ENCODE results near the gene MOB3B.
"Not testable (repeated sequence)": the region's sequence is repeated elsewhere in the genome, so short reads cannot be mapped to it uniquely, and the experiment has no call there.

Gene MOB3B

GRCh38 chr9:27468000-27468399 is 61.6 kb downstream of the MOB3B start:
- DNase-seq (ENCODE audit: low read depth): no peak
- TF ChIP-seq CTCF (IDR thresholded peaks at IDR 0.05; ENCODE audit: low read depth, low read length, missing control alignments): no peak
- in situ Hi-C loops (cut with HindIII; ENCODE audit: low sequenced_read_pairs): no loop called here
- no peak overlapping the region for H3K4me3 ChIP-seq (ENCODE audit: low read depth, low read length)

GRCh38 chr9:27467486-27467885 is 62.1 kb downstream of the MOB3B start:
- in situ Hi-C loops (cut with HindIII; ENCODE audit: low sequenced_read_pairs): no loop called here
- no peak overlapping the region for H3K4me3 ChIP-seq (ENCODE audit: low read depth, low read length)
- no peak for DNase-seq (ENCODE audit: low read depth)
- no peak for TF ChIP-seq CTCF (IDR thresholded peaks at IDR 0.05; ENCODE audit: low read depth, low read length, missing control alignments)

- in situ Hi-C loops (cut with HindIII; ENCODE audit: low sequenced_read_pairs); H3K4me3 ChIP-seq (ENCODE audit: low read depth, low read length); DNase-seq (ENCODE audit: low read depth): not testable (repeated sequence)
Measured at GRCh38 chr9:27466516-27466915, 63.1 kb downstream of the MOB3B start.

GRCh38 chr9:27464950-27465349 is 64.7 kb downstream of the MOB3B start:
- in situ Hi-C loops (cut with HindIII; ENCODE audit: low sequenced_read_pairs); H3K4me3 ChIP-seq (ENCODE audit: low read depth, low read length); DNase-seq (ENCODE audit: low read depth): not testable (repeated sequence)

GRCh38 chr9:27462846-27463245 is 66.8 kb downstream of the MOB3B start:
- TF ChIP-seq CTCF (IDR thresholded peaks at IDR 0.05; ENCODE audit: low read depth, low read length, missing control alignments): no peak
- DNase-seq (ENCODE audit: low read depth): no peak
- no peak overlapping the region for H3K4me3 ChIP-seq (ENCODE audit: low read depth, low read length)
- in situ Hi-C loops (cut with HindIII; ENCODE audit: low sequenced_read_pairs): no loop called here

- H3K4me3 ChIP-seq (ENCODE audit: low read depth, low read length): no peak overlapping the region
- no peak for TF ChIP-seq CTCF (IDR thresholded peaks at IDR 0.05; ENCODE audit: low read depth, low read length, missing control alignments)
- in situ Hi-C loops (cut with HindIII; ENCODE audit: low sequenced_read_pairs): no loop called here
- no peak for DNase-seq (ENCODE audit: low read depth)
Measured at GRCh38 chr9:27462434-27462833, 67.2 kb downstream of the MOB3B start.

GRCh38 chr9:27460226-27461023 is 69.2 kb downstream of the MOB3B start:
- no peak for TF ChIP-seq CTCF (IDR thresholded peaks at IDR 0.05; ENCODE audit: low read depth, low read length, missing control alignments)
- no peak overlapping the region for H3K4me3 ChIP-seq (ENCODE audit: low read depth, low read length)
- in situ Hi-C loops (cut with HindIII; ENCODE audit: low sequenced_read_pairs): no loop called here
- DNase-seq (ENCODE audit: low read depth): no peak

All from astrocyte of the cerebellum (primary cell).